Endothelial cell of coronary artery (primary cell): ENCODE data around the gene ZNF841. TPM values are rescaled to one million over a fixed set of nuclear protein-coding genes. Genes with fewer than 3 reads are reported as not detected.

ENCODE experiments used
- total RNA-seq: library from RNA; depleted of rRNA; stranded (reverse); fragments of >200 nt; gene quantifications from 2 replicates; pipeline ENCODE4 v1.2.3, GENCODE V29; 2014

The ZNF841 gene
- total RNA-seq, result 13.0 and 21.0 TPM in 2 replicates

GRCh38 chr19:52095172-52096014 is at the start of gene ZNF841:
Gene ZNF841 (minus strand): TSS chr19:52095765. CDS start chr19:52084801, 10,964 bp downstream.

GRCh38 chr19:52139252-52140031 is 43.9 kb upstream of the ZNF841 start, which contains the start of gene ZNF616:
Gene ZNF616 (minus strand): TSS chr19:52139938. CDS start chr19:52130512, 9,426 bp downstream.

GRCh38 chr19:52048555-52049501 is 46.7 kb downstream of the ZNF841 start, which contains the start of gene ZNF432:
Gene ZNF432 (minus strand): TSS chr19:52048838. CDS start chr19:52046868, 1,970 bp downstream.

GRCh38 chr19:52028027-52028779 is 67.4 kb downstream of the ZNF841 start, which contains the start of gene ZNF614:
Gene ZNF614 (minus strand): TSS chr19:52028379. CDS start chr19:52025745, 2,634 bp downstream.

Other genes with a start within 250 kb of the ZNF841 start
- 2.7 and 6.6 TPM in 2 replicates for gene ZNF577, start 207.8 kb downstream of the ZNF841 start, total RNA-seq
- gene ZNF649, start 190.7 kb downstream of the ZNF841 start, total RNA-seq, result 7.6 and 9.6 TPM in 2 replicates
- 6.6 and 7.9 TPM in 2 replicates for gene ZNF613, start 168.3 kb downstream of the ZNF841 start, total RNA-seq
- gene ZNF350, start 108.9 kb downstream of the ZNF841 start, total RNA-seq, result 8.0 and 10.3 TPM in 2 replicates
- 6.0 and 9.5 TPM in 2 replicates for gene ZNF615, start 87.6 kb downstream of the ZNF841 start, total RNA-seq
- gene ZNF614, start 67.4 kb downstream of the ZNF841 start, total RNA-seq, result 8.3 and 9.4 TPM in 2 replicates
- gene ZNF432, start 46.9 kb downstream of the ZNF841 start, total RNA-seq, result 5.3 and 8.6 TPM in 2 replicates
- gene ZNF616, start 44.2 kb upstream of the ZNF841 start, total RNA-seq, result 6.8 and 8.6 TPM in 2 replicates
- gene ZNF836, start 75.9 kb upstream of the ZNF841 start, total RNA-seq, result 4.9 and 7.8 TPM in 2 replicates
- 105 and 119 TPM in 2 replicates for gene PPP2R1A, start 94.3 kb upstream of the ZNF841 start, total RNA-seq
- 8.7 and 11.8 TPM in 2 replicates for gene ZNF766, start 173.8 kb upstream of the ZNF841 start, total RNA-seq
- gene ZNF480, start 201.4 kb upstream of the ZNF841 start, total RNA-seq, result 2.6 and 5.1 TPM in 2 replicates
- gene ZNF610, start 240.5 kb upstream of the ZNF841 start, total RNA-seq, result 1.4 and 2.1 TPM in 2 replicates